PC-3 (cell line): ENCODE data around the gene C15orf39. TPM values are rescaled to one million over a fixed set of nuclear protein-coding genes. Genes with fewer than 3 reads are reported as not detected.

Experiments used
- ATAC-seq: fragments of 200-7000 bp; cut with Tn5 transposase; 2 replicates; pipeline ENCODE4 v1.9.1; 2020; ENCODE audit warnings: mild to moderate bottlenecking, moderate library complexity
- BruUV-seq: library from RNA; stranded (reverse); fragments of 400-500 nt; replicated peaks from 2 replicates; lab custom pipeline; 2021; lab: Mats Ljungman, UMichigan
- CTCF ChIA-PET: fragments of 300-600 bp; sonication (Branson Sonifier 250); formaldehyde crosslinking; loops from one replicate; lab custom pipeline; 2022; ENCODE audit warnings: antibody characterized with exemption; lab: Charles Lee
- POLR2A ChIA-PET: fragments of 300-600 bp; sonication (Branson Sonifier 250); formaldehyde crosslinking; loops from one replicate; lab custom pipeline; 2022; ENCODE audit warnings: antibody characterized with exemption; ENCODE audit not compliant: unreplicated experiment; lab: Charles Lee
- DNase-seq: peaks from one replicate; pipeline ENCODE4 v3.0.0-alpha.2; 2015
- H2AFZ ChIP-seq: fragments of 300-600 bp; sonication (generic); 2 replicates; pipeline ENCODE4 v1.6.0; 2016; ENCODE audit warnings: antibody characterized with exemption, low read length
- H3F3A ChIP-seq: fragments of 300-600 bp; sonication (generic); one replicate; pipeline ENCODE4 v1.6.0; 2017; ENCODE audit warnings: antibody characterized with exemption, low read length, control low read depth, mild to moderate bottlenecking; ENCODE audit not compliant: unreplicated experiment
- H3K27ac ChIP-seq: fragments of 300-600 bp; sonication (generic); 2 replicates; pipeline ENCODE4 v1.5.1; 2016; ENCODE audit warnings: mild to moderate bottlenecking, low read length
- H3K27me3 ChIP-seq: fragments of 300-600 bp; sonication (generic); 2 replicates; pipeline ENCODE4 v1.6.1; 2016; ENCODE audit warnings: low read length, mixed read lengths
- H3K36me3 ChIP-seq: fragments of 300-600 bp; sonication (generic); 2 replicates; pipeline ENCODE4 v1.6.1; 2016; ENCODE audit warnings: low read depth, mixed run types, low read length, mixed read lengths
- H3K4me1 ChIP-seq: fragments of 300-600 bp; sonication (generic); 2 replicates; pipeline ENCODE4 v1.5.1; 2016; ENCODE audit warnings: low read length; ENCODE audit not compliant: insufficient read depth
- H3K4me2 ChIP-seq: fragments of 300-600 bp; sonication (generic); 2 replicates; pipeline ENCODE4 v1.6.0; 2016; ENCODE audit warnings: low read length
- H3K4me3 ChIP-seq: fragments of 300-600 bp; sonication (generic); 2 replicates; pipeline ENCODE4 v1.5.1; 2016; ENCODE audit warnings: mild to moderate bottlenecking, low read length, mixed read lengths
- H3K79me2 ChIP-seq: fragments of 300-600 bp; sonication (generic); 2 replicates; pipeline ENCODE4 v1.6.1; 2017; ENCODE audit warnings: low read length, mixed read lengths
- H3K9ac ChIP-seq: fragments of 300-600 bp; sonication (generic); 2 replicates; pipeline ENCODE4 v1.6.0; 2016; ENCODE audit warnings: mild to moderate bottlenecking, low read length
- H3K9me2 ChIP-seq: fragments of 300-600 bp; sonication (generic); replicated peaks from 2 replicates; pipeline ENCODE4 v1.6.1; 2016; ENCODE audit warnings: mixed run types, low read length, mixed read lengths
- H3K9me3 ChIP-seq: fragments of 300-600 bp; sonication (generic); 2 replicates; pipeline ENCODE4 v1.6.1; 2016; ENCODE audit warnings: low read length, mixed read lengths
- H4K20me1 ChIP-seq: fragments of 300-600 bp; sonication (generic); 2 replicates; pipeline ENCODE4 v1.6.1; 2016; ENCODE audit warnings: low read length, mixed read lengths
- CTCF ChIP-seq: fragments of 300-600 bp; sonication (generic); conservative IDR thresholded peaks from 2 replicates; pipeline ENCODE4 v1.5.1; 2017; ENCODE audit warnings: antibody characterized with exemption, low read depth, mild to moderate bottlenecking, low read length
- EZH2 ChIP-seq: fragments of 300-600 bp; sonication (generic); IDR thresholded peaks from one replicate; pipeline ENCODE4 v1.6.1; 2017; ENCODE audit warnings: antibody characterized with exemption, mild to moderate bottlenecking, low read length; ENCODE audit not compliant: unreplicated experiment
- EZH2phosphoT487 ChIP-seq: fragments of 300-600 bp; sonication (generic); IDR thresholded peaks from 2 replicates; pipeline ENCODE4 v1.6.1; 2018; ENCODE audit warnings: mild to moderate bottlenecking, antibody characterized with exemption, low read length, borderline replicate concordance
- intact Hi-C: fragments of 100-400 bp; cut with micrococcal nuclease; formaldehyde crosslinking; loops from 2 replicates; pipeline ENCODE4 v1.9.0; 2023
- total RNA-seq: library from RNA; depleted of rRNA; stranded (reverse); fragments of >200 nt; gene quantifications from 2 replicates; pipeline ENCODE4 v1.2.3, GENCODE V29; 2014

C15orf39 gene
- total RNA-seq, 1 experiment from 2014 or later, result 23.8 TPM

- ChIA-PET CTCF (interaction anchor here (0.6 to 1.6 kb wide), 5 partner anchors 14 to 357 kb away, joined by 3 to 6 read pairs (median 4); no protein-coding TSS in a partner anchor), POLR2A (interaction anchor here (0.6 to 0.9 kb wide), 3 partner anchors 25 to 126 kb away, joined by 3 read pairs; no protein-coding TSS in a partner anchor)
- BruUV-seq, result no TSS peak
- H4K20me1 ChIP-seq, result peaks cover 31% of the 10 kb centered on the region
- H3K4me2 ChIP-seq, result peak overlapping the region; percentile 100
- DNase-seq (peak; percentile 76), ATAC-seq (peak; percentile 6)
- H2AFZ ChIP-seq, result peak overlapping the region; percentile 81
- H3K9me3 ChIP-seq, result no peaks in the 10 kb centered on the region
- H3K79me2 ChIP-seq, result peaks cover 47% of the 10 kb centered on the region
- peak overlapping the region; percentile 96 for H3K9ac ChIP-seq
- peaks cover 33% of the 10 kb centered on the region for H3K4me1 ChIP-seq
- no peak for TF ChIP-seq CTCF
- no peak for TF ChIP-seq EZH2phosphoT487
- no peak for TF ChIP-seq EZH2
- peaks cover 7% of the 10 kb centered on the region for H3K36me3 ChIP-seq
- H3K27me3 ChIP-seq, result no peaks in the 10 kb centered on the region
- no peaks in the 10 kb centered on the region for H3F3A ChIP-seq
- intact Hi-C loops, result loop anchor here (2.0 to 5.0 kb wide), 3 partner anchors 30 to 94 kb away; no protein-coding TSS in a partner anchor
- peak overlapping the region; percentile 60 for H3K27ac ChIP-seq
- no peaks in the 10 kb centered on the region for H3K9me2 ChIP-seq
- H3K4me3 ChIP-seq, result peak overlapping the region; percentile 95
Measured at GRCh38 chr15:75200765-75201615, 692 bp upstream of the C15orf39 start.

- peak overlapping the region; percentile 82 for H3K27ac ChIP-seq
- ATAC-seq (peak; percentile 53), DNase-seq (peak; percentile 62)
- H3K79me2 ChIP-seq, result peaks cover 61% of the 10 kb centered on the region
- POLR2A ChIA-PET, result interaction anchor here (0.7 kb wide), 2 partner anchors 79 to 179 kb away, joined by 3 to 4 read pairs; no protein-coding TSS in a partner anchor
- peak overlapping the region; percentile 81 for H3K4me2 ChIP-seq
- H3F3A ChIP-seq, result no peaks in the 10 kb centered on the region
- H3K9me2 ChIP-seq, result no peaks in the 10 kb centered on the region
- peaks cover 33% of the 10 kb centered on the region for H3K4me1 ChIP-seq
- H3K4me3 ChIP-seq, result peak overlapping the region; percentile 95
- H4K20me1 ChIP-seq, result peaks cover 43% of the 10 kb centered on the region
- intact Hi-C loops, result loop anchor here (1.0 to 5.0 kb wide), 3 partner anchors 80 to 173 kb away; no protein-coding TSS in a partner anchor
- H3K9ac ChIP-seq, result peak overlapping the region; percentile 96
- no peak; the same call in 1 of the 2 replicates for TF ChIP-seq EZH2phosphoT487
- no peak for TF ChIP-seq EZH2
- TF ChIP-seq CTCF, result no peak; the same call in 1 of the 2 replicates
- CTCF ChIA-PET, result interaction anchor here (1.0 to 1.6 kb wide), 3 partner anchors 27 to 173 kb away, joined by 4 to 6 read pairs (median 4); no protein-coding TSS in a partner anchor
- peaks cover 18% of the 10 kb centered on the region for H3K36me3 ChIP-seq
- no TSS peak for BruUV-seq
- no peaks in the 10 kb centered on the region for H3K9me3 ChIP-seq
- H2AFZ ChIP-seq, result no peak overlapping the region
- no peaks in the 10 kb centered on the region for H3K27me3 ChIP-seq
Measured at GRCh38 chr15:75202251-75203016, 752 bp downstream of the C15orf39 start.
